GM10266 (cell line): ENCODE data around the gene SLN.

ENCODE experiments used
- DNase-seq: peaks from one replicate; pipeline ENCODE4 v3.0.0; 2012; ENCODE audit errors: extremely low spot score
- TF ChIP-seq, protein P1 (sequence below): IDR thresholded peaks from 2 replicates; pipeline ENCODE4 v1.5.1; 2012; ENCODE audit warnings: mild to moderate bottlenecking, low read depth; ENCODE audit not compliant: control insufficient read depth, insufficient read depth; ENCODE audit errors: missing control alignments

SLN gene

GRCh38 chr11:107696140-107696539, 15.7 kb downstream of the SLN start:
- no peak for DNase-seq
- TF ChIP-seq, protein P1, sequence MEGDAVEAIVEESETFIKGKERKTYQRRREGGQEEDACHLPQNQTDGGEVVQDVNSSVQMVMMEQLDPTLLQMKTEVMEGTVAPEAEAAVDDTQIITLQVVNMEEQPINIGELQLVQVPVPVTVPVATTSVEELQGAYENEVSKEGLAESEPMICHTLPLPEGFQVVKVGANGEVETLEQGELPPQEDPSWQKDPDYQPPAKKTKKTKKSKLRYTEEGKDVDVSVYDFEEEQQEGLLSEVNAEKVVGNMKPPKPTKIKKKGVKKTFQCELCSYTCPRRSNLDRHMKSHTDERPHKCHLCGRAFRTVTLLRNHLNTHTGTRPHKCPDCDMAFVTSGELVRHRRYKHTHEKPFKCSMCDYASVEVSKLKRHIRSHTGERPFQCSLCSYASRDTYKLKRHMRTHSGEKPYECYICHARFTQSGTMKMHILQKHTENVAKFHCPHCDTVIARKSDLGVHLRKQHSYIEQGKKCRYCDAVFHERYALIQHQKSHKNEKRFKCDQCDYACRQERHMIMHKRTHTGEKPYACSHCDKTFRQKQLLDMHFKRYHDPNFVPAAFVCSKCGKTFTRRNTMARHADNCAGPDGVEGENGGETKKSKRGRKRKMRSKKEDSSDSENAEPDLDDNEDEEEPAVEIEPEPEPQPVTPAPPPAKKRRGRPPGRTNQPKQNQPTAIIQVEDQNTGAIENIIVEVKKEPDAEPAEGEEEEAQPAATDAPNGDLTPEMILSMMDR, result no peak

- DNase-seq, result no peak
- TF ChIP-seq, protein P1, result no peak
Measured at GRCh38 chr11:107695446-107695845, 16.4 kb downstream of the SLN start.

GRCh38 chr11:107691000-107691750, 20.7 kb downstream of the SLN start:
- TF ChIP-seq, protein P1, result no peak
- DNase-seq, result no peak

- TF ChIP-seq, protein P1, result peak; percentile 62
- DNase-seq, result peak; percentile 50
Measured at GRCh38 chr11:107689317-107690202, 22.3 kb downstream of the SLN start.

DNA sequence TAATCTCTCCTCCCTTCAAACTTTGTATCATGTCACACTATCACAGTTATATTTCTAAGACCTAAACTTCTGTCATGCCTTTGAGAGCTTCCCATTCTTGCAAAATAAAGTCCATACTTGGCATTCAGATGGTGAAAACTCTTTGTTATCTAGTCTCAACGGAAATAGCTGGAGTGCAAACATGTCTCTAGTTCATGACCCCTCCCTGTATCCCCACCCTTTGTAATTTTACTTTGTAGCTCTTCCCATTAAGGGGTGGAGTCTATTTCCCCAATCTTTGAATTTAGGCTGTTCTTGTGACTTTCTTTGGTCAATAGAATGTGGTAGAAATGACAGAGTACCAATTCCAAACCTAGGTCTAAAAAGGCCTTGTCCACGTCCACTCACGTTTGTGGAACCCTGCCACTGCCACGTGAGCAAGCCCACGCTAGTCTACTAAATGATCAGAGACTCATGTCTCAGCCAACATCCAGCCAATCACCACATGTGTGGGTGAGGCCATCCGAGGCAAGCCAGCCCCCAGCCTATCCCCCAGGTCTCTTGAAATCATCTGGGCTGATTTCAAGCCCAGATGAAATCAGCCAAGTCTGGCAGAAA, 23.4 kb downstream of the SLN start:
- TF ChIP-seq, protein P1, result no peak

DNA sequence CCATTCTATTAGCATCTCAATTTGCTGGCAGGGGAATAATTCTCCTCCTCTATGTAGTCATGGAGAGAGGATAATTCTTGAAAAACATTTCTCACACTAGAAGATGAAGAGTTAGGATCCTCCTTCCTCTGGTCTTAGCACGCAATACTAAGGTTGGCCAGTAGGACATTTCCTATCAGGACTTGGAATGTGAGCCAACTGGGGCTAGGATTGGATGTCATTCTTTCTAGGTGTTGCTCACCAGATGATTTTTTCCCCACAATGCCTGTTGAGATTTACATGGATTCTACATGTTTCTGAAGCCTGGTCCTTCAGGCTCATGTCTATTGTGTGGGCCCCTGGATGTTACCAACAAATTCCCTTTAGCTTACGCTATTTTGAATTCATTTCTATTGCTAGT, 28.0 kb downstream of the SLN start:
- no peak for DNase-seq
- TF ChIP-seq, protein P1, result no peak

More for the DNA sequence above, 23.4 kb downstream of the SLN start:
- no peak for DNase-seq
